Nephron progenitor cell (in vitro differentiated cells): Measurements from ENCODE around the gene SLC47A1.
A peak's percentile ranks its signal among the peaks of the same experiment; 100 is the strongest.

ENCODE experiments used
- DNase-seq: peaks from one replicate; pipeline ENCODE4 v3.0.0; 2021
- H3K27ac Mint-ChIP-seq: 2 replicates; pipeline ENCODE4 v1.8.0; 2021; ENCODE audit warnings: mild to moderate bottlenecking, moderate library complexity, mixed read lengths
- H3K27me3 Mint-ChIP-seq: 2 replicates; pipeline ENCODE4 v1.8.0; 2021; ENCODE audit warnings: mild to moderate bottlenecking, low read depth, mixed read lengths; ENCODE audit not compliant: poor library complexity
- H3K36me3 Mint-ChIP-seq: 2 replicates; pipeline ENCODE4 v1.8.0; 2021; ENCODE audit warnings: low read depth, mixed read lengths
- H3K4me1 Mint-ChIP-seq: 2 replicates; pipeline ENCODE4 v1.8.0; 2021; ENCODE audit warnings: mixed read lengths
- H3K4me3 Mint-ChIP-seq: 2 replicates; pipeline ENCODE4 v1.8.0; 2021; ENCODE audit warnings: mild to moderate bottlenecking, moderate library complexity, mixed read lengths
- H3K9me3 Mint-ChIP-seq: 2 replicates; pipeline ENCODE4 v1.8.0; 2021; ENCODE audit warnings: mild to moderate bottlenecking, moderate library complexity, mixed read lengths
- TF ChIP-seq, protein P1 (sequence below): fragments of 200-600 bp; sonication (generic); IDR thresholded peaks from 2 replicates; pipeline ENCODE4 v1.5.0; 2021; ENCODE audit warnings: antibody characterized with exemption

SLC47A1 gene

GRCh38 chr17:19541445-19541844 lies 7.8 kb downstream of the SLC47A1 start:
- DNase-seq, result no peak
- no peaks in the 10 kb centered on the region for H3K36me3 Mint-ChIP-seq

GRCh38 chr17:19542247-19542646 lies 8.6 kb downstream of the SLC47A1 start:
- Mint-ChIP-seq H3K27me3 (peaks cover 12% of the 10 kb centered on the region), H3K36me3 (no peaks in the 10 kb centered on the region), H3K9me3 (no peaks in the 10 kb centered on the region), H3K4me3 (no peak overlapping the region), H3K4me1 (peaks cover 11% of the 10 kb centered on the region), H3K27ac (peak overlapping the region; percentile 32)
- DNase-seq, result no peak
- TF ChIP-seq, protein P1, sequence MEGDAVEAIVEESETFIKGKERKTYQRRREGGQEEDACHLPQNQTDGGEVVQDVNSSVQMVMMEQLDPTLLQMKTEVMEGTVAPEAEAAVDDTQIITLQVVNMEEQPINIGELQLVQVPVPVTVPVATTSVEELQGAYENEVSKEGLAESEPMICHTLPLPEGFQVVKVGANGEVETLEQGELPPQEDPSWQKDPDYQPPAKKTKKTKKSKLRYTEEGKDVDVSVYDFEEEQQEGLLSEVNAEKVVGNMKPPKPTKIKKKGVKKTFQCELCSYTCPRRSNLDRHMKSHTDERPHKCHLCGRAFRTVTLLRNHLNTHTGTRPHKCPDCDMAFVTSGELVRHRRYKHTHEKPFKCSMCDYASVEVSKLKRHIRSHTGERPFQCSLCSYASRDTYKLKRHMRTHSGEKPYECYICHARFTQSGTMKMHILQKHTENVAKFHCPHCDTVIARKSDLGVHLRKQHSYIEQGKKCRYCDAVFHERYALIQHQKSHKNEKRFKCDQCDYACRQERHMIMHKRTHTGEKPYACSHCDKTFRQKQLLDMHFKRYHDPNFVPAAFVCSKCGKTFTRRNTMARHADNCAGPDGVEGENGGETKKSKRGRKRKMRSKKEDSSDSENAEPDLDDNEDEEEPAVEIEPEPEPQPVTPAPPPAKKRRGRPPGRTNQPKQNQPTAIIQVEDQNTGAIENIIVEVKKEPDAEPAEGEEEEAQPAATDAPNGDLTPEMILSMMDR, result no peak

More at GRCh38 chr17:19541445-19541844, 7.8 kb downstream of the SLC47A1 start:
- H3K27me3 Mint-ChIP-seq, result peaks cover 17% of the 10 kb centered on the region
- peaks cover 19% of the 10 kb centered on the region for H3K4me1 Mint-ChIP-seq
- TF ChIP-seq, protein P1, result no peak
- H3K4me3 Mint-ChIP-seq, result no peak overlapping the region
- H3K9me3 Mint-ChIP-seq, result no peaks in the 10 kb centered on the region
- H3K27ac Mint-ChIP-seq, result peak overlapping the region; percentile 36

- no peak for DNase-seq
- Mint-ChIP-seq H3K27ac (no peak overlapping the region), H3K9me3 (no peaks in the 10 kb centered on the region), H3K4me1 (no peaks in the 10 kb centered on the region), H3K36me3 (no peaks in the 10 kb centered on the region), H3K4me3 (no peak overlapping the region), H3K27me3 (peaks cover 7% of the 10 kb centered on the region)
- TF ChIP-seq, protein P1, result no peak
These were observed 10.7 kb downstream of the SLC47A1 start for GRCh38 chr17:19544366-19544765.

GRCh38 chr17:19546289-19547065 lies 12.8 kb downstream of the SLC47A1 start:
- TF ChIP-seq, protein P1, result no peak
- Mint-ChIP-seq H3K36me3 (no peaks in the 10 kb centered on the region), H3K27ac (no peak overlapping the region), H3K9me3 (no peaks in the 10 kb centered on the region), H3K4me1 (no peaks in the 10 kb centered on the region), H3K27me3 (peaks cover 12% of the 10 kb centered on the region), H3K4me3 (no peak overlapping the region)
- DNase-seq, result no peak

DNA sequence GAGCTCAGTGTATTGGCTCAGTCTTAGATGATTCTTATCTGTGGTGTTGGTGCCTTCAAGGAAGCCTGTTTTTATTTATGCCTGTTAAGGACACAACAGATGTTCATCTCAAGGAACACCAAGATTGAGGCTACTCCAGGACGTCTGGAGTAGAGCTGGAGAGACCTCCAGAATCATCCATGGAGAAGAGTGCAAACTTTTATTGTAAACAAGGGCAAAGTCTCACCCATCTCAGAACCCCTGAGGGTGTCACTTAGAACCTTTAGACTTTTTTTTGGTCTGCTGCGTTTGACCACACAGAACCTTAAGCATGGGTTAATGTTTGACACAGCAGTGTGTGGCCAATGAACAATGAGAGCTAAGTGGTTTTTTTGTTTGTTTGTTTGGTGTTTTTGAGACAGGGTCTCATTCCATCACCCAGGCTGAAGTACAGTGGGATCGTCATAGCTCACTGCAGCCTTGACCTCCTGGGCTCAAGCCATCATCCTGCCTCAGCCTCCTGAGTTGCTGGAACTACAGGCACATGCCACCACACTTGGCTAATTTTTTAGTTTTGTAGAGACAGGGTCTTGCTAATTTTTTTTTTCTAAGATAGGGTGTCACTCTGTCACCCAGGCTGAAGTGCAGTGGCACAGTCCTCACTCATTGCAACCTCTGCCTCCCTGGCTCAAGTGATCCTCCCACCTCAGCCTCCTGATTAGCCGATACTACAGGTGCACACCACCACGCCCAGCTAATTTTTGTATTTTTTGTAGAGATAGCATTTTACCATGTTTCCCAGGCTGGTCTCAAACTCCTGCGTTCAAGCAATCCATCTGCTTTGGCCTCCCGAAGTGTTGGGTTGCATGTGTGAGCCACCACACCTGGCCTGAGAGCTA lies 16.3 kb downstream of the SLC47A1 start:
- Mint-ChIP-seq H3K4me3 (no peak overlapping the region), H3K27ac (no peak overlapping the region), H3K4me1 (peaks cover 17% of the 10 kb centered on the region), H3K36me3 (no peaks in the 10 kb centered on the region), H3K9me3 (no peaks in the 10 kb centered on the region), H3K27me3 (peaks cover 18% of the 10 kb centered on the region)
- no peak for DNase-seq
- TF ChIP-seq, protein P1, result no peak
